T-cell (primary cell): ENCODE results near the gene TFAP2D. TPM values are rescaled to one million over a fixed set of nuclear protein-coding genes. Genes with fewer than 3 reads are reported as not detected.

ENCODE experiments used
- ATAC-seq, 4 experiments: fragments of 200-7000 bp in 3 of 4; fragments of 150-1000 bp in 1 of 4; cut with Tn5 transposase; replicated peaks in 1 of 4; 1 replicate in 3 of 4; 2 replicates in 1 of 4; pipeline ENCODE4 v1.10.0; 2021; ENCODE audit warnings: moderate library complexity in 3 of 4, mild to moderate bottlenecking in 2 of 4, moderate number of reproducible peaks in 1 of 4
- CTCF ChIA-PET, 2 donors: fragments of 300-600 bp; sonication (Branson Sonifier 250); formaldehyde crosslinking; loops; one replicate each; lab custom pipeline; 2022; ENCODE audit warnings: antibody characterized with exemption in 2 of 2; lab: Charles Lee
- POLR2A ChIA-PET, 2 donors: fragments of 300-600 bp; sonication (Branson Sonifier 250); formaldehyde crosslinking; loops; one replicate each; lab custom pipeline; 2022; ENCODE audit warnings: antibody characterized with exemption in 2 of 2; lab: Charles Lee
- DNase-seq, 35 experiments: peaks; one replicate each; pipeline versions ENCODE4 v3.0.0 to v3.0.0-alpha.2; 2013 to 2023
- H3K27ac ChIP-seq: one replicate; pipeline ENCODE4 v1.5.1; 2013; ENCODE audit warnings: low read length
- H3K27me3 ChIP-seq, 2 experiments: replicated peaks in 1 of 2; 1 replicate in 1 of 2; 2 replicates in 1 of 2; pipeline versions ENCODE4 v1.6.1 to v1.7.0; 2013; ENCODE audit warnings: low read length in 1 of 2, mixed read lengths in 1 of 2; ENCODE audit not compliant: control insufficient read depth in 2 of 2, insufficient read depth in 2 of 2; ENCODE audit errors: extremely low read depth in 1 of 2
- H3K36me3 ChIP-seq, 2 donors: 1 replicate in 1 of 2; 2 replicates in 1 of 2; pipeline versions ENCODE4 v1.6.1 to v1.7.0; 2013; ENCODE audit warnings: low read length in 1 of 2; ENCODE audit not compliant: control insufficient read depth in 2 of 2, insufficient read depth in 1 of 2; ENCODE audit errors: extremely low read depth in 1 of 2
- H3K4me1 ChIP-seq, 2 experiments: 1 replicate in 1 of 2; 2 replicates in 1 of 2; pipeline versions ENCODE4 v1.6.1 to v1.7.0; 2013; ENCODE audit warnings: low read length in 2 of 2, mixed read lengths in 1 of 2; ENCODE audit not compliant: insufficient read depth in 2 of 2, control insufficient read depth in 1 of 2; ENCODE audit errors: extremely low read depth in 1 of 2
- H3K4me3 ChIP-seq, 2 donors: 1 replicate in 1 of 2; 2 replicates in 1 of 2; pipeline versions ENCODE4 v1.5.1 to v1.7.0; 2013; ENCODE audit warnings: mild to moderate bottlenecking in 2 of 2, low read length in 1 of 2, moderate library complexity in 1 of 2; ENCODE audit not compliant: control insufficient read depth in 1 of 2; ENCODE audit errors: extremely low read depth in 1 of 2
- H3K9me3 ChIP-seq: 2 replicates; pipeline ENCODE4 v1.7.0; 2013
- H3K27ac Mint-ChIP-seq, 2 donors: one replicate each; pipeline ENCODE4 v1.8.0; 2020 to 2021; ENCODE audit warnings: mild to moderate bottlenecking in 2 of 2, mixed read lengths in 2 of 2
- H3K27me3 Mint-ChIP-seq, 2 donors: one replicate each; pipeline ENCODE4 v1.8.0; 2021 to 2022; ENCODE audit warnings: mixed read lengths in 2 of 2
- H3K36me3 Mint-ChIP-seq: one replicate; pipeline ENCODE4 v1.8.0; 2021; ENCODE audit warnings: mixed read lengths
- H3K4me1 Mint-ChIP-seq, 3 donors: one replicate each; pipeline ENCODE4 v1.8.0; 2020 to 2022; ENCODE audit warnings: mixed read lengths in 3 of 3, mild to moderate bottlenecking in 1 of 3
- H3K4me3 Mint-ChIP-seq, 3 donors: one replicate each; pipeline ENCODE4 v1.8.0; 2020 to 2022; ENCODE audit warnings: mild to moderate bottlenecking in 3 of 3, mixed read lengths in 3 of 3, moderate library complexity in 3 of 3
- H3K9me3 Mint-ChIP-seq, 3 donors: one replicate each; pipeline ENCODE4 v1.8.0; 2020 to 2022; ENCODE audit warnings: mixed read lengths in 3 of 3
- WGBS: methylation state at CpG from one replicate; pipeline ENCODE4 v1.1.5; 2013; ENCODE audit warnings: missing lambda C conversion rate; ENCODE audit not compliant: insufficient coverage; 5-methylcytosine and 5-hydroxymethylcytosine counted together
- total RNA-seq, 35 experiments: library from RNA in 6 of 35; stranded (reverse) in 6 of 35; fragments of 120-200 nt in 1 of 35; gene quantifications; one replicate each; pipeline versions ENCODE4 v1.2.1 to v1.2.4 and lab custom pipeline; 2013 to 2026

TFAP2D gene
- total RNA-seq, 5 donors from 2014 or later (not counting 1 experiment from before 2014, with no cell fraction given), result not detected

- Mint-ChIP-seq H3K36me3 (no peaks in the 10 kb centered on the region), H3K27ac (no peak overlapping the region), H3K4me1 (no peaks in the 10 kb centered on the region), H3K27me3 (peaks cover 0 to 8% of the 10 kb centered on the region in 2 donors), H3K9me3 (peaks cover 3 to 9% (median 4%) of the 10 kb centered on the region in 3 donors), H3K4me3 (no peak overlapping the region)
- POLR2A ChIA-PET, result no interaction called here
- no peaks in the 10 kb centered on the region for H3K27me3 ChIP-seq
- no peaks in the 10 kb centered on the region for H3K36me3 ChIP-seq
- CTCF ChIA-PET, result no interaction called here
- ATAC-seq (no peak), DNase-seq (no peak)
- no peaks in the 10 kb centered on the region for H3K9me3 ChIP-seq
- no peak overlapping the region for H3K4me3 ChIP-seq
- no peaks in the 10 kb centered on the region for H3K4me1 ChIP-seq
- H3K27ac ChIP-seq, result no peak overlapping the region
Observed at GRCh38 chr6:50698546-50698945, 14.8 kb upstream of the TFAP2D start.

- WGBS, result 11% methylated on average over 5 of the region's 11 CpGs
Observed at GRCh38 chr6:50699051-50699775, 14.1 kb upstream of the TFAP2D start.

DNA sequence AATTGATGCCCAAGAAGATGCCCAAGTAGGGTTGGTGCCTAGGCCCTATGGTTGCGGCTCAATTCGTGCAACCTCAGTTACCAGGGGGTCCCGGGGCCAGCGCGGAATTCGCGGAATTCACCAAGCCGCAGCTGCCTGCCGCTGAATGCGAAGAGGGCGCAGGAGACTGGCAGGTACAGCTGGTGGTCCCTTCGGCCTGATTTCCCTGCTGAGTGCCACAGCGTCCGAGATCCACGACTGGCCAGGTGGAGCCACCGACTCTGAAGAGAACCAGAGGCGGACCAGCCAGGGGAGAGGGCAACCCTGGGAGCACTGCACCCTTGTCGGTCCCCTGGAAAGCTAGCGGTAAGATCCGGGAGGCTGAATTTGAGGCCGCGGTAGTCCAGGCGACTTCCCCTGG, 6.8 kb upstream of the TFAP2D start:
- no peak for ATAC-seq
- WGBS, result 13% methylated on average over 23 of the region's 23 CpGs
- CTCF ChIA-PET, result no interaction called here
- Mint-ChIP-seq H3K4me1 (no peaks in the 10 kb centered on the region), H3K36me3 (no peaks in the 10 kb centered on the region), H3K27me3 (peaks cover 54 to 62% of the 10 kb centered on the region in 2 donors), H3K9me3 (peaks cover 3 to 14% (median 8%) of the 10 kb centered on the region in 3 donors), H3K27ac (no peak overlapping the region), H3K4me3 (no peak overlapping the region)
- POLR2A ChIA-PET, result no interaction called here
- Histone ChIP-seq H3K9me3 (no peaks in the 10 kb centered on the region), H3K4me1 (no peaks in the 10 kb centered on the region), H3K27ac (no peak overlapping the region), H3K4me3 (no peak overlapping the region), H3K27me3 (peaks cover 11 to 29% of the 10 kb centered on the region in 2 experiments), H3K36me3 (no peaks in the 10 kb centered on the region)
- DNase-seq, result no peak

More at GRCh38 chr6:50699051-50699775, 14.1 kb upstream of the TFAP2D start:
- Histone ChIP-seq H3K27ac (no peak overlapping the region), H3K4me3 (no peak overlapping the region), H3K9me3 (no peaks in the 10 kb centered on the region), H3K36me3 (no peaks in the 10 kb centered on the region), H3K27me3 (no peaks in the 10 kb centered on the region), H3K4me1 (no peaks in the 10 kb centered on the region)
- H3K27ac Mint-ChIP-seq, result no peak overlapping the region
- no peak for ATAC-seq
- ChIA-PET CTCF (no interaction called here), POLR2A (interaction anchor here in 1 of 2 donors (0.6 kb wide), 1 partner anchor 15 kb away, joined by 3 read pairs; no protein-coding TSS in a partner anchor)
- no peak for DNase-seq
- H3K4me3 Mint-ChIP-seq, result no peak overlapping the region
- no peaks in the 10 kb centered on the region for H3K36me3 Mint-ChIP-seq
- H3K4me1 Mint-ChIP-seq, result no peaks in the 10 kb centered on the region
- peaks cover under 1 to 9% of the 10 kb centered on the region in 2 donors for H3K27me3 Mint-ChIP-seq
- H3K9me3 Mint-ChIP-seq, result peaks cover 5 to 9% (median 6%) of the 10 kb centered on the region in 3 donors

DNA sequence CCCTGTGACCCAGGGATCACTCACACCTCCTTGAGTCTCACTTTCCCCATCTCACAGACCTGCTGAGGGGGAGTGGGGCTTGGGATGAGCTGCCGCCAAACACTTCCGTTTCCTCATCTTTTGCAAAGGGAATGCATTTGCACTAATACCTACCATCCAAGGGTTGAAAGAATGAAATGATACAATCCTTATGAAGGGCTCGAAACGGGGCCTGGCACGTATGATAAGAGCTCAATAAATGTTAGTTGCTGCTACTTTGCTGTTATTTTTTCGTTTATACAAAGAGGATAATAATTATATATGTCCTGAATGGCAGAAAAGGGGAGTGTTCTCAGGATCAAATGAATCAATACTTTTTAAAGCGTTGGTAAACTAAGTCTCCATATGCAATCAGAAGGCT, 6.1 kb upstream of the TFAP2D start:
- no CpG with 5 or more reads among the region's 7 CpGs for WGBS
- no peak for ATAC-seq

GRCh38 chr6:50707652-50708300, 5.5 kb upstream of the TFAP2D start:
- Mint-ChIP-seq H3K4me3 (no peak overlapping the region), H3K36me3 (no peaks in the 10 kb centered on the region), H3K27me3 (peaks cover 56 to 72% of the 10 kb centered on the region in 2 donors), H3K4me1 (no peaks in the 10 kb centered on the region), H3K27ac (no peak overlapping the region), H3K9me3 (peaks cover 3 to 14% (median 8%) of the 10 kb centered on the region in 3 donors)
- Histone ChIP-seq H3K36me3 (no peaks in the 10 kb centered on the region), H3K27ac (no peak overlapping the region), H3K4me3 (no peak overlapping the region), H3K4me1 (no peaks in the 10 kb centered on the region), H3K9me3 (no peaks in the 10 kb centered on the region), H3K27me3 (peaks cover 19 to 35% of the 10 kb centered on the region in 2 experiments)
- 21% methylated on average over 17 of the region's 27 CpGs for WGBS
- POLR2A ChIA-PET, result no interaction called here
- no peak for ATAC-seq
- CTCF ChIA-PET, result no interaction called here
- DNase-seq, result no peak

More for the DNA sequence above, 6.1 kb upstream of the TFAP2D start:
- ChIA-PET POLR2A (no interaction called here), CTCF (no interaction called here)
- H3K4me3 Mint-ChIP-seq, result no peak overlapping the region
- H3K4me1 Mint-ChIP-seq, result no peaks in the 10 kb centered on the region
- H3K27me3 Mint-ChIP-seq, result peaks cover 57 to 68% of the 10 kb centered on the region in 2 donors
- no peaks in the 10 kb centered on the region for H3K36me3 Mint-ChIP-seq
- no peak for DNase-seq
- no peaks in the 10 kb centered on the region for H3K4me1 ChIP-seq
- H3K9me3 Mint-ChIP-seq, result peaks cover 3 to 14% (median 8%) of the 10 kb centered on the region in 3 donors
- no peaks in the 10 kb centered on the region for H3K9me3 ChIP-seq
- no peak overlapping the region for H3K4me3 ChIP-seq
- no peak overlapping the region for H3K27ac Mint-ChIP-seq
- H3K36me3 ChIP-seq, result no peaks in the 10 kb centered on the region
- H3K27me3 ChIP-seq, result peaks cover 15 to 34% of the 10 kb centered on the region in 2 experiments
- H3K27ac ChIP-seq, result no peak overlapping the region

GRCh38 chr6:50708664-50709365, 4.5 kb upstream of the TFAP2D start:
- H3K9me3 ChIP-seq, result no peaks in the 10 kb centered on the region
- POLR2A ChIA-PET, result no interaction called here
- no peak for DNase-seq
- Mint-ChIP-seq H3K27me3 (peaks cover 61 to 77% of the 10 kb centered on the region in 2 donors), H3K4me3 (no peak overlapping the region), H3K36me3 (no peaks in the 10 kb centered on the region), H3K9me3 (peaks cover 0 to 9% (median 4%) of the 10 kb centered on the region in 3 donors), H3K4me1 (no peaks in the 10 kb centered on the region), H3K27ac (no peak overlapping the region)
- H3K4me1 ChIP-seq, result no peaks in the 10 kb centered on the region
- H3K4me3 ChIP-seq, result no peak overlapping the region
- WGBS, result no CpG with 5 or more reads among the region's 22 CpGs
- CTCF ChIA-PET, result no interaction called here
- no peak for ATAC-seq
- peaks cover 21 to 35% of the 10 kb centered on the region in 2 experiments for H3K27me3 ChIP-seq
- H3K27ac ChIP-seq, result no peak overlapping the region
- no peaks in the 10 kb centered on the region for H3K36me3 ChIP-seq
